ENCODE results near the gene WDR64.

DNA sequence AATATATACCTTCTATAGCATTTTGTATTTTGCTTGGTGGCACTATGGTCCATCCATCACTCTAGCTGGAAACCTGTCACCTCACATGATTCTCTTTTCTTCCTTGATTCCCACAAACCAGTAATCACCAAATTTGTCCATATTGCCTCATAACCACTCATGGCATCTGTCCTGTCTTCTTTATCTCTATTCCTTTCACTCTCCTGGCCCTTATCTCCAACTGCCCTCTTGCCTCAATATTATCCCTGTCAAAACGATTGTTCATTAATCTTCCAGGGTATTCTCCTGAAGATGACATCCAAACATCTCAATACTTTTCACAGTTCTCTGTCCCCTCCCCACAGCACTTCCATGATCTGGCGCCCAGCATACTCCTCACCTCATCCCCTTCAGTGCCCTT is 46.1 kb downstream of the WDR64 start:
- TF ChIP-seq, protein P1, sequence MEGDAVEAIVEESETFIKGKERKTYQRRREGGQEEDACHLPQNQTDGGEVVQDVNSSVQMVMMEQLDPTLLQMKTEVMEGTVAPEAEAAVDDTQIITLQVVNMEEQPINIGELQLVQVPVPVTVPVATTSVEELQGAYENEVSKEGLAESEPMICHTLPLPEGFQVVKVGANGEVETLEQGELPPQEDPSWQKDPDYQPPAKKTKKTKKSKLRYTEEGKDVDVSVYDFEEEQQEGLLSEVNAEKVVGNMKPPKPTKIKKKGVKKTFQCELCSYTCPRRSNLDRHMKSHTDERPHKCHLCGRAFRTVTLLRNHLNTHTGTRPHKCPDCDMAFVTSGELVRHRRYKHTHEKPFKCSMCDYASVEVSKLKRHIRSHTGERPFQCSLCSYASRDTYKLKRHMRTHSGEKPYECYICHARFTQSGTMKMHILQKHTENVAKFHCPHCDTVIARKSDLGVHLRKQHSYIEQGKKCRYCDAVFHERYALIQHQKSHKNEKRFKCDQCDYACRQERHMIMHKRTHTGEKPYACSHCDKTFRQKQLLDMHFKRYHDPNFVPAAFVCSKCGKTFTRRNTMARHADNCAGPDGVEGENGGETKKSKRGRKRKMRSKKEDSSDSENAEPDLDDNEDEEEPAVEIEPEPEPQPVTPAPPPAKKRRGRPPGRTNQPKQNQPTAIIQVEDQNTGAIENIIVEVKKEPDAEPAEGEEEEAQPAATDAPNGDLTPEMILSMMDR (IDR thresholded peaks at IDR 0.05) = no peak
- TF ChIP-seq POLR2AphosphoS5 (IDR thresholded peaks at IDR 0.05) (no peak), POLR2A (IDR thresholded peaks at IDR 0.05) (no peak)

Data from sigmoid colon (tissue), 4 donors.